Measurements from ENCODE around the gene PHF20.

The PHF20 gene

GRCh38 chr20:35884541-35884865, 112.7 kb downstream of the PHF20 start:
- H3K4me3 ChIP-seq (ENCODE audit: low read depth, low read length): no peak overlapping the region
- no peak for TF ChIP-seq CTCF (IDR thresholded peaks at IDR 0.05; ENCODE audit: borderline replicate concordance, insufficient read depth, low read depth, low read length)

DNA sequence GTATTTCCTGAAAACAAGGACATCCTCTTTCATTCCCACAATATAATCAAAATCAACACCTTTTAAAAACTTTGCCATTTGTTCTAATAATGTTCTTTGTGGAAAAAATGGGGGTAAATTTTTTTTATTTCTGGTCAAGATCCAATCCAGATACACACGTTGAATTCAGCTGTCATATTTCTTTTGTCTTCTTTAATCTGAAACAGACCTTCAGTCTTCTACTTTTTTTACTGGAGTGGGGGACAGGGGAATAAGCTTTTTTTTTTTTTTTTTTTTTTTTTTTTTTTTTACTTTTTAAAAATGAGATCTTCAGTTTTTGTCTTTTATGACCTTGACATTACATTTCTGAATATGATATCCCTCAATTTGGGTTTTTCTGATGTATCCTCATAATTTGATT, 113.4 kb downstream of the PHF20 start:
- H3K4me3 ChIP-seq (ENCODE audit: low read depth, low read length): no peak overlapping the region
- TF ChIP-seq CTCF (IDR thresholded peaks at IDR 0.05; ENCODE audit: borderline replicate concordance, insufficient read depth, low read depth, low read length): no peak

- H3K4me3 ChIP-seq (ENCODE audit: low read depth, low read length): no peak overlapping the region
- no peak for TF ChIP-seq CTCF (IDR thresholded peaks at IDR 0.05; ENCODE audit: borderline replicate concordance, insufficient read depth, low read depth, low read length)
Measured at GRCh38 chr20:35886537-35886936, 114.7 kb downstream of the PHF20 start.

DNA sequence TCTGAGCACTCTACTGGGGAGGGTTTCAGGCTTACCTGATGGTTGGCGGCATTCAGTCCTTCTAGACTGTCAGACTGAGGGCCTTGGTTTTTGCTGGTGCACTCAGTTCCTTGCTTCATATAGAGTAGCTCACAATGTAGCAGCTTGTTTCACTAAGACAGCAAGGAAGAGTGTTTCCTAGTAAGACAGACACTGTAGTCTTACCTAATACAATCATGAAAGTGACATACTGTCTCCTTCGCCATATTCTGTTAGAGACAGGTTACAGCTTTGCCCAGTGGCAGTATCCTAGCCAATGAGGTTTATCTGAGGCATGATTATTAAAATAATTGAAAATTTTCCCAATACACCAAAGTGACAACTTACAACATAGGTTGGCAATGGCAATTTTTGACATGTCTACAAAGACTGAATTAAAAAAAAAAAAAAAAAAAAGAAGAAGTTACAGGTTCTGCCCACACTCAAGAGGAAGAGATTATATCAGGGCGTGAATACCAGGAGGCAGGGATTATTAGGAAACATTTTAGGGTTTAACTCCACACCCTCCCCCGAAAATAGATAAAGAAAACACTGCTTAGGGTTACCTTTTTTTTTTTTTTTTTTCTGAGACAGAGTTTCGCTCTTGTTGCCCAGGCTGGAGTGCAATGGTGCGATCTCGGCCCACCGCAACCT, 115.7 kb downstream of the PHF20 start:
- H3K4me3 ChIP-seq (ENCODE audit: low read depth, low read length): no peak overlapping the region
- TF ChIP-seq CTCF (IDR thresholded peaks at IDR 0.05; ENCODE audit: borderline replicate concordance, insufficient read depth, low read depth, low read length): no peak

- no peak for TF ChIP-seq CTCF (IDR thresholded peaks at IDR 0.05; ENCODE audit: borderline replicate concordance, insufficient read depth, low read depth, low read length)
- no peak overlapping the region for H3K4me3 ChIP-seq (ENCODE audit: low read depth, low read length)
Measured at GRCh38 chr20:35888657-35889056, 116.8 kb downstream of the PHF20 start.

DNA sequence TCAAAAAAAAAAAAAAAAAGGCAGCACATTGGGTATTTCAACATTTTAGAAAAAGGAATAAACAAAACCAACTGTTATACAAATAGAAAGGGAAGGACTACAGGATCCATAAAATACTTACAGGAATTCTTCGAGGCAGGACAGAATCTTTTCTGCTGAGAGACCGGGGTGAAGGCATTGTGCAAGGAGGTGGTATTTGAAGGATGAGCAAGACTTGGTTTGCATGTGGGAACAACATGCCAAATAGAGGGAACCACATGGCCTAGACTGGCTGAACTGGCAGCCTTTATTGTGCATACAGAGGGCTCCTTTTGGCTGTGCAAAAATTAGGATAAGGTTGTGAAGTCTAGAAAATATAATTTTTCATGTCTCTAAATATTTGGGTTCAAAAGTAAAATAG, 119.6 kb downstream of the PHF20 start:
- no peak for TF ChIP-seq CTCF (IDR thresholded peaks at IDR 0.05; ENCODE audit: borderline replicate concordance, insufficient read depth, low read depth, low read length)

GRCh38 chr20:35892871-35893270, 121.1 kb downstream of the PHF20 start:
- H3K4me3 ChIP-seq (ENCODE audit: low read depth, low read length): no peak overlapping the region
- no peak for TF ChIP-seq CTCF (IDR thresholded peaks at IDR 0.05; ENCODE audit: borderline replicate concordance, insufficient read depth, low read depth, low read length)

More for the DNA sequence above, 119.6 kb downstream of the PHF20 start:
- no peak overlapping the region for H3K4me3 ChIP-seq (ENCODE audit: low read depth, low read length)
